Measurements from ENCODE around the gene SLC6A9. TPM values are rescaled to one million over a fixed set of nuclear protein-coding genes. Genes with fewer than 3 reads are reported as not detected.

The SLC6A9 gene
- total RNA-seq, 1 experiment from 2014 or later, result 0.74 TPM

GRCh38 chr1:44002165-44002564 is 29.1 kb downstream of the SLC6A9 start:
- DNase-seq (ENCODE audit: low read depth), result no peak

- no peak for DNase-seq (ENCODE audit: low read depth)
These were observed 31.1 kb downstream of the SLC6A9 start for GRCh38 chr1:44000122-44000665.

- no peak for DNase-seq (ENCODE audit: low read depth)
These were observed 31.8 kb downstream of the SLC6A9 start for GRCh38 chr1:43999455-43999854.

- DNase-seq (ENCODE audit: low read depth), result no peak
These were observed 33.3 kb downstream of the SLC6A9 start for GRCh38 chr1:43998000-43998378.

- DNase-seq (ENCODE audit: low read depth), result no peak
These were observed 33.8 kb downstream of the SLC6A9 start for GRCh38 chr1:43997295-43997999.

GRCh38 chr1:43996733-43997115 is 34.5 kb downstream of the SLC6A9 start:
- no peak for DNase-seq (ENCODE audit: low read depth)

DNA sequence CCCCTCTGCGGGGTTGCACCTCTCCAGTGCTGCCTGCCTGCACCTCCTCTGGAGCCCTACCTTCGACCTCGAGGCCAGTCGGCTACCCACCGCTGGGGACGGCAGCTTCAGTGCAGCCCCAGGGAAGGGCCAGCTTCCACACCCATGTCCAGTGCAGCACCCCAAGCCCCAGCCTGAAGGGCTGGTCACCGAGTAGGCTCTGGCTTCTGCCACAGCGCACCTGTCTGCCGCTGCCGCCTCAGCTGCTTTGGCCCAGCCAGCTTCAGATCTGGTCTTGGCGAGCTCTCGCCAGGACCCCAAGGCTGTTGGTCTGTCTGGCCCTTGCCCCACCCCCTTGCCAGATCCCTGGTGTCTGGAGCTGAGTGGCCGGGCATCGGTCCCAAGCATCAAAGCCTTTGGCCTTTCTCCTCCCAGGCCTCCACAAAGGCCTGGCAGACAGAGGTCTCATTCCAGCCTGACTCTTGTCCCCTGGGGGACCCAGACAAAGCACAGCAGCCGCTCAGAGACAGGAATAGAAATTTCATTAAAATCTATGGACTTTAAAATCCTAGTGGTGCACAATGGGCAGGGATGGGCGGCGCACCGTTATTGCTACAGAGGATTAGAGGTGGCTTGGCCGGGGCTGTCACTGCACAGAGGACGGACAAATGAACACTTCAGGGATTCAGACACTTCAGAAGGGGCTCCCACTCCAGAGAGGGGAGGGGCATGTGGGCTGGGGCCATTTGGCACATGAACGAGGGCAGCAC is 35.1 kb downstream of the SLC6A9 start:
- no peak for DNase-seq (ENCODE audit: low read depth)

DNA sequence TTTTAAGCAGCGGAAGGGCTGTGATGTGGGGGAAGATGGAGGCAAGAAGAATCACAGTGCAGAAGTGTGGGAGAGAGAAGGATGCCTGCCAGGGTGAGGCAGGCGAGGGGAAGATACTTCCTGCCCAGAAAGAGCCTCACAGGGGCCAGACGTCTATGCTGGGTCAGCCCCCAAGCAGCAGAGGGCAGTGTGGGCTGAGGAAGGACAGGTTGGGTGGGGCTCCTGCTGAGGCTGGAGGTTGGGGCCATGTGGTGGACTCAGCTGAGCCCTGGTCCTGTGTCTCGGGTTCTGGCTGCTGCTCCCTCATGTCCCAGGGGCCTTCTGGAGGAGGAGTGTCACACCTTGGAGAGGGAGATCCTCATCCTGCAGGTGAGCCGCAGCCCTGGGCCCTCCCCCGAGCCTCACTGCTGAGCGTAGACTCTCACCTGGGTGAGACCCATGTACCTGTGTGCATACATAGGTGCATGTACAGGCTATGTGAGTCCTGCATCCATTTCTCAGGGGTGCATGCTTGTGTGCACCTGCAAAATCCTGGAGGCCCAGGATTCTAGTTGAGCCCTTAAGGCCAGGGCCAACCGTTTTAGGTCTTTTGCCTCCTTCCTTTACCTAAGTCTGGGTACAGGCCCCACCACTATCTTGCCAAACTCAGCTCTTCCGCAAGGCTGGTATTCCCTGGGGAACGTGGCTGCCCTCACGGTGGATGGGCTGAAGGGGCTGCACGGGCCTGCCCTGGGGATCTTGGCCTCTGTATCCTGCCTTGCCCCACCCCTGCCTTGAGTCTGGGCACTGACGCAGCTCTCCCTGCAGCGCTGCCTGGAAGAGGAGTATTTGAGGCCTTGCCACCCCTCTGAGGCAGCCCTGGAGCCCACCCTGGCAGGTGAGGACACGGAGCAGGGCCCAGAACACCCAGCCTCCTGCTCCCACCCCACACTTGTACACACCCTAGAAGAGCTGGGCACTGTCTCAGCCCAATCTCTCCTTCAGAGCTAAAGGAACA is 36.2 kb downstream of the SLC6A9 start:
- DNase-seq (ENCODE audit: low read depth), result peak; percentile 65

- no peak for DNase-seq (ENCODE audit: low read depth)
These were observed 37.2 kb downstream of the SLC6A9 start for GRCh38 chr1:43994071-43994470.

GRCh38 chr1:43993206-43993914 is 37.9 kb downstream of the SLC6A9 start:
- DNase-seq (ENCODE audit: low read depth), result no peak

DNA sequence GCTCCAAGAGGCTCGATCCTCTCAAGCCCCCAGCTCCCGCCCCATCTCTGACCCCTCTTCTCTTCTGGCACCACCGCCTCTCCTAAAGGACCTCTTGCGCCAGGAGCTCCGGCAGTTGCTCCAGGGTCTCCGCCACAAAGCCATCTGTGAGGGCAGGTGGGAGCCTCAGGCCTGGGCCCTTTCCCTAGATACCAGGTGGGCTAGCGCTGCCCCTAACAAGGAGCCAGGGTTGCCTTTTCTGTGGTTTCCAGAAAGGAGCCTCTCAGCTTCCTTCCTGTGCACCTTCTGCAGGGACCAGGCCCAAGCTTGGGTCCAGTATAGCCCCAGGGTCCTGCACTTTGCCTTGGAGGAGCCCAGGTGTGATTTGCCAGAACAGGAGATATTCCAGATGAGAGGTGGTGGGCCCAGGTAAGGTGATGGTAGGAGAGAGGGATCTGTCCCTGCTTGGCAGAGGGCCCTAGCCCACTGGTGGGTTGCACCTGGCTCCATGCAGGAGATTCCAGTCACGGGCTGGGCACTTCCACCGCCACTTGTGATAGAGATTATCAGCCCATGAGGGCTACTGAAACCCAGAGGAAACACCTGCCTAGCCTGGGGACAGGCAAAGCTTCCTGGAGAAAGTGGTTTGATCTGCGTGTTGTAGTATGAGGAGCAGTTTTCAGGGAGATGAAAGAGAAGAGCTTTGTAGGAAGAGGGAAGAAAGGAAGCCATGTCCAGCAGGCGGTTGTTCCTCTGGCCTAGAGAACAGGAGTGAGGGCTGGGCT is 38.8 kb downstream of the SLC6A9 start:
- DNase-seq (ENCODE audit: low read depth), result no peak

- DNase-seq (ENCODE audit: low read depth), result peak; percentile 81
These were observed 39.6 kb downstream of the SLC6A9 start, which contains the start of gene CCDC24 for GRCh38 chr1:43991476-43992231. TSS of gene CCDC24 (plus strand) at chr1:43991599. CDS start at chr1:43991879, 280 bp downstream.

DNA sequence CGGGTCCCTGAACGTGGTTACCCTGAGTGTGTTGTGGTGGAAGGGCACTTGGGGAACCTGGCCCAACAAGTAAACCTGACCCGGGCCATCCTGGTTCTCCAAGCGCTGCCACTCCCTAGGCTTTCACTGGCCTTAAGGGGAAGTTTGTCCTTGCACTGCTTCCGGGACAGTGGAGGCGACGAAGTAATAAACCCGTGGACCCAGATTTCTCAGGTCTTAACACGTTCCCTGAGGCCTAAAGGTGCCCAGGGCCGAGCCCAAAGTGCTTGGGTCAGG is 40.1 kb downstream of the SLC6A9 start:
- no peak for DNase-seq (ENCODE audit: low read depth)

GRCh38 chr1:43990271-43991199 is 40.7 kb downstream of the SLC6A9 start:
- no peak for DNase-seq (ENCODE audit: low read depth)

DNA sequence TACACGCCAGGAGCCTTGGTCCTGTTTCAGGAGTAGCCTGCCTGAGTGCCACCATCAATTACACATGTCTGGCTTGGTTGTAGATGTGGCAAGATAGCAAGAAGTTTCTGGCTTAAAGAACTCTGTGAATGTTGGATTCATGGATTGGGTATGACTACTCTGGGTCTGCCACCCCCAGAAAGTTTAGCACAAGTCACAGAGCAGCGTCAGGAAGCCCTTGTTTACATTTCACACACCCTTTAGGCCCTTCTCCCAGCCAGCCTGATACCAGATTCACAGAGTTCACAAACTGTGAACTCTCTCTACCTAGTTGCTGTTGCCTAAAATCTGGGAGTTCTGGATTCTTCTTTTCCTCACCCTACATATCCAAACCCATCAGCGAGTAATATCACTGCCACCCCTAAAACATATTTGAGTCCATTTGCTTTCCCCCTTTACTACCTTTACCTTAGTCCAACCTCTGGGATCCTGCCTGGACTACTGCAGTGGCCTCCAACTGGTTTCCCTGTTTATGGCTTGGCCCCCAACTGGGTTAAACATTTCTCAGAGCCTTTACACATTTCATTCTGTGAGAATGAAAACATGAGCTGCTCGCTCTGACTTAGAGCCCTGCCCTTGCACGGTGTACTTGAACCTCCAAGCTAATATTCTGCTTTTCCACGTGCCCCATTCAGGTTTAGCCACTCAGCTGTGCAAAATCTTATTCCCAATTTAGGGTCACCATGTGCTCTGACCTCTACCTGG is 43.9 kb downstream of the SLC6A9 start:
- DNase-seq (ENCODE audit: low read depth), result no peak

DNA sequence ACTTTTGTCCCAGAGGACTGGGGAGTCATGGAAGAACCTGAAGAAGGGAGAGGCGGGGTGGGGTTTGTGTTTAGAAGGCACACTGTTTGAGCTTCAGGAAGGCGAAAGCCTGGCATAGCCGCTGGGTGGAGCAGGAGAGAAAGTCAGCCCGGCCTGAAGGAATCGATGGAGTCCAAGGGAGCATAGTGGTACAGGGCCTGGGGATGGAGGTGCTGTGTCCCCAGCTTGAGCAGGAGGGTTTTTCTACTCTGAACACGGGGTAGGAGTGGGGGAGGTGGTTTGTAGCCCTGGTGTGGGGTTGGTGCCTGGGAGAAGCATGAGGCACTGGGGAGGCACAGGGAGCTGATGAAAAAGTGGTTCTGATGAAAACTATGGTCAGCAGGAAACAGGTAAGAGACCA is 44.5 kb downstream of the SLC6A9 start:
- DNase-seq (ENCODE audit: low read depth), result no peak

- DNase-seq (ENCODE audit: low read depth), result no peak
These were observed 45.2 kb downstream of the SLC6A9 start for GRCh38 chr1:43985984-43986595.

DNA sequence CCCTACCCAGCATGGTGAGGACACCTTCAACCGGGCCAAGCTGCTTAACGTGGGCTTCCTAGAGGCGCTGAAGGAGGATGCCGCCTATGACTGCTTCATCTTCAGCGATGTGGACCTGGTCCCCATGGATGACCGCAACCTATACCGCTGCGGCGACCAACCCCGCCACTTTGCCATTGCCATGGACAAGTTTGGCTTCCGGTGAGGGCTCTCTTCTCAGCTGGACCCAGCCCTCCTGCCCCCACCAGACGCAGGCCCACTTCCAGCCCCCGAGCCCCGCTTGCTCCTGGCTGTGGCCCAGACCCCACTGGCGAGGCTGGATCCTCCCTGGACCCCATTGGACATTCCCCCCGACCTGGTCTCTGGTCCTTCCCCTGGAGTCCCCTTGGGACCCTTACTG is 46.4 kb downstream of the SLC6A9 start:
- no peak for DNase-seq (ENCODE audit: low read depth)
